GM12878 (cell line): ENCODE results near the gene PMIS2. TPM values are rescaled to one million over a fixed set of nuclear protein-coding genes. Genes with fewer than 3 reads are reported as not detected.

Experiments used
- ATAC-seq: fragments of 200-7000 bp; cut with Tn5 transposase; 3 replicates; pipeline ENCODE4 v1.9.1; 2020; ENCODE audit warnings: mild to moderate bottlenecking, moderate library complexity
- BruUV-seq: library from RNA; stranded (reverse); fragments of 400-500 nt; replicated peaks from 2 replicates; lab custom pipeline; 2021; lab: Mats Ljungman, UMichigan
- CTCF ChIA-PET: fragments of 300-600 bp; sonication (Branson Sonifier 250); formaldehyde crosslinking; extraction: SDS; loops from one replicate; lab custom pipeline; 2021; ENCODE audit warnings: inconsistent platforms; lab: Yijun Ruan, JAX
- POLR2A ChIA-PET: fragments of 350-600 bp; formaldehyde crosslinking; extraction: SDS; loops from one replicate; lab custom pipeline; 2021; ENCODE audit warnings: inconsistent platforms; lab: Charles Lee
- RAD21 ChIA-PET: fragments of 300-600 bp; sonication (Branson Sonifier 250); formaldehyde crosslinking; loops from one replicate; lab custom pipeline; 2023; ENCODE audit warnings: antibody characterized with exemption; ENCODE audit not compliant: unreplicated experiment; lab: Charles Lee
- SMC1A ChIA-PET: fragments of 300-600 bp; sonication (Branson Sonifier 250); formaldehyde crosslinking; loops from one replicate; lab custom pipeline; 2023; ENCODE audit not compliant: unreplicated experiment, uncharacterized antibody; lab: Charles Lee
- DNase-seq: peaks from one replicate; pipeline ENCODE4 v3.0.0-alpha.2; 2011; ENCODE audit warnings: low read depth, low spot score
- FAIRE-seq: peaks from 3 replicates; lab custom pipeline; 2011; peaks lifted over from hg19 to GRCh38; lab: Jason Lieb, UNC
- H2AFZ ChIP-seq: 2 replicates; pipeline ENCODE4 v1.6.0; 2011; ENCODE audit warnings: low read depth, low read length, control low read depth; ENCODE audit not compliant: control insufficient read depth
- H3K27ac ChIP-seq: 2 replicates; pipeline ENCODE4 v1.5.1; 2011; ENCODE audit warnings: control low read depth; ENCODE audit not compliant: control insufficient read depth, insufficient read depth
- H3K27me3 ChIP-seq, 2 experiments: replicated peaks in 1 of 2; 2 replicates each; pipeline versions ENCODE4 v1.6.0 to v1.6.1; 2011; ENCODE audit warnings: low read length in 1 of 2; ENCODE audit not compliant: control insufficient read depth in 2 of 2, insufficient read depth in 2 of 2
- H3K36me3 ChIP-seq, 2 experiments: 2 replicates each; pipeline ENCODE4 v1.5.1; 2011; ENCODE audit warnings: low read length in 1 of 2; ENCODE audit not compliant: control insufficient read depth in 2 of 2, insufficient read depth in 2 of 2
- H3K4me1 ChIP-seq: 2 replicates; pipeline ENCODE4 v1.6.1; 2011; ENCODE audit warnings: mild to moderate bottlenecking, low read length, moderate library complexity, mixed read lengths; ENCODE audit not compliant: control insufficient read depth, insufficient read depth
- H3K4me2 ChIP-seq: 2 replicates; pipeline ENCODE4 v1.6.0; 2011; ENCODE audit warnings: control low read depth; ENCODE audit not compliant: control insufficient read depth, insufficient read depth
- H3K4me3 ChIP-seq: fragments of 200-600 bp; sonication (generic); 2 replicates; pipeline ENCODE4 v1.5.1; 2016
- H3K79me2 ChIP-seq: 2 replicates; pipeline ENCODE4 v1.6.0; 2011; ENCODE audit warnings: low read length; ENCODE audit not compliant: control insufficient read depth, insufficient read depth
- H3K9ac ChIP-seq: 2 replicates; pipeline ENCODE4 v1.8.0; 2011; ENCODE audit warnings: low read length, control low read depth, mixed read lengths; ENCODE audit not compliant: control insufficient read depth, insufficient read depth
- H3K9me3 ChIP-seq: replicated peaks from 3 replicates; pipeline ENCODE4 v1.5.1; 2011; ENCODE audit warnings: mild to moderate bottlenecking, low read length; ENCODE audit not compliant: control insufficient read depth, insufficient read depth
- H4K20me1 ChIP-seq: 2 replicates; pipeline ENCODE4 v1.6.0; 2011; ENCODE audit not compliant: control insufficient read depth, insufficient read depth
- DPF2 ChIP-seq: fragments of 450-650 bp; IDR thresholded peaks from 2 replicates; pipeline ENCODE4 v1.6.1; 2017; ENCODE audit warnings: mild to moderate bottlenecking
- ELK1 ChIP-seq: IDR thresholded peaks from 2 replicates; pipeline ENCODE4 v1.6.1; 2012; ENCODE audit warnings: low read depth, low read length, improper control_type of control experiment
- ESRRA ChIP-seq: IDR thresholded peaks from 2 replicates; pipeline ENCODE4 v1.6.1; 2012; ENCODE audit warnings: mild to moderate bottlenecking, low read length, improper control_type of control experiment
- FOXK2 ChIP-seq: fragments of 450-650 bp; IDR thresholded peaks from 2 replicates; pipeline ENCODE4 v1.6.1; 2017; ENCODE audit warnings: mild to moderate bottlenecking, moderate library complexity
- GATAD2B ChIP-seq: fragments of 450-650 bp; conservative IDR thresholded peaks from 2 replicates; pipeline ENCODE4 v1.6.1; 2017; ENCODE audit warnings: low read depth, mild to moderate bottlenecking, moderate library complexity
- LARP7 ChIP-seq: fragments of 450-650 bp; IDR thresholded peaks from 2 replicates; pipeline ENCODE4 v1.6.1; 2017; ENCODE audit warnings: mild to moderate bottlenecking
- MYB ChIP-seq: fragments of 150-350 bp; IDR thresholded peaks from 2 replicates; pipeline ENCODE4 v1.6.1; 2014; ENCODE audit warnings: mild to moderate bottlenecking, low read depth, low read length, borderline replicate concordance
- NR2F1 ChIP-seq: fragments of 450-650 bp; conservative IDR thresholded peaks from 2 replicates; pipeline ENCODE4 v1.6.1; 2017; ENCODE audit warnings: mild to moderate bottlenecking
- RELB ChIP-seq: fragments of 450-650 bp; IDR thresholded peaks from 2 replicates; pipeline ENCODE4 v1.6.1; 2017; ENCODE audit warnings: low read depth, mild to moderate bottlenecking, moderate library complexity
- SIN3A ChIP-seq: IDR thresholded peaks from 2 replicates; pipeline ENCODE4 v1.6.1; 2012; ENCODE audit warnings: low read depth, low read length, improper control_type of control experiment
- SMAD5 ChIP-seq: IDR thresholded peaks from 2 replicates; pipeline ENCODE4 v1.6.1; 2016; ENCODE audit warnings: antibody characterized with exemption, low read depth
- SUZ12 ChIP-seq: fragments of 200-600 bp; sonication (generic); IDR thresholded peaks from one replicate; pipeline ENCODE4 v1.6.1; 2018; ENCODE audit warnings: antibody characterized with exemption, mild to moderate bottlenecking; ENCODE audit not compliant: unreplicated experiment
- TARDBP ChIP-seq: IDR thresholded peaks from 2 replicates; pipeline ENCODE4 v1.6.1; 2016; ENCODE audit warnings: borderline replicate concordance
- USF2 ChIP-seq: IDR thresholded peaks from 2 replicates; pipeline ENCODE4 v1.6.1; 2011; ENCODE audit warnings: low read depth, low read length, improper control_type of control experiment, borderline replicate concordance
- ZNF687 ChIP-seq: fragments of 450-650 bp; IDR thresholded peaks from 2 replicates; pipeline ENCODE4 v1.6.1; 2017; ENCODE audit warnings: mild to moderate bottlenecking, moderate library complexity
- WGBS: methylation state at CpG from one replicate; pipeline ENCODE4 v1.1.6; 2016; ENCODE audit warnings: low lambda C conversion rate; ENCODE audit not compliant: insufficient replicate concordance, insufficient coverage; ENCODE audit errors: missing lambda C conversion rate; 5-methylcytosine and 5-hydroxymethylcytosine counted together
- in situ Hi-C: fragments of 300-500 bp; cut with MboI; formaldehyde crosslinking; loops from 9 replicates; pipeline ENCODE4 v1.14.3; 2018; ENCODE audit warnings: mixed read lengths
- intact Hi-C: fragments of 100-400 bp; cut with micrococcal nuclease; formaldehyde crosslinking; loops from one replicate; pipeline ENCODE4 v1.14.2; 2022; ENCODE audit not compliant: unreplicated experiment
- polyA plus RNA-seq, 11 experiments: library from polyadenylated mRNA; depleted of rRNA in 4 of 11; unstranded in 6 of 11; stranded (reverse) in 5 of 11; fragments of >200 nt; fragmentation: Nextera tagmentation in 4 of 11; fragmentation: Illumina TruSeq in 1 of 11; extraction: Ambion mirVana in 4 of 11; extraction: Trizol in 1 of 11; gene quantifications; 1 replicate in 1 of 11; 2 replicates in 10 of 11; pipeline versions ENCODE4 v1.2.1 to v1.2.3, GENCODE V29; 2011 to 2016; ENCODE audit warnings: inconsistent platforms in 2 of 11, missing spikeins in 2 of 11, low read depth in 1 of 11
- total RNA-seq, 4 experiments: library from RNA; depleted of rRNA in 3 of 4; stranded (reverse); fragments of >200 nt in 3 of 4; fragmentation: Illumina TruSeq in 1 of 4; extraction: Trizol in 1 of 4; gene quantifications; 2 replicates each; pipeline versions ENCODE4 v1.2.1 to v1.2.3, GENCODE V29; 2013 to 2021

Gene PMIS2
- total and polyA plus RNA-seq, 10 of the 15 experiments (the other 5 are each of a cell fraction or from before 2014, with no cell fraction given), result not detected

GRCh38 chr19:35545001-35545854 is 40.7 kb upstream of the PMIS2 start, which contains the start of gene TMEM147:
TSS of gene TMEM147 (plus strand) at chr19:35545626. CDS start at chr19:35545740, 114 bp downstream.
- BruUV-seq, result TSS peak; percentile 86
- TF ChIP-seq SIN3A (peak; percentile 74; the same call in 1 of the 2 replicates), USF2 (peak; percentile 61), NR2F1 (peak; percentile 30; the same call in 1 of the 2 replicates), ZNF687 (peak; percentile 53; the same call in 1 of the 2 replicates), GATAD2B (peak; percentile 89), MYB (no peak), LARP7 (peak; percentile 83), SUZ12 (no peak), FOXK2 (no peak), SMAD5 (0 out of 2 replicates have a peak, but pooled peaks have one; percentile 64), ESRRA (no peak), DPF2 (peak; percentile 66; the same call in 1 of the 2 replicates), RELB (0 out of 2 replicates have a peak, but pooled peaks have one; percentile 45), ELK1 (peak; percentile 86; the same call in 1 of the 2 replicates), TARDBP (peak; percentile 89)

More at GRCh38 chr19:35545001-35545854, 40.7 kb upstream of the PMIS2 start, which contains the start of gene TMEM147:
- RAD21 ChIA-PET, result interaction anchor here (1.0 to 1.5 kb wide), 2 partner anchors 35 to 67 kb away, joined by 3 to 5 read pairs; partner anchors contain the start of gene HAUS5
- Histone ChIP-seq H3K27ac (peak within 1 kb of the TSS; percentile 86), H2AFZ (peak within 1 kb of the TSS; percentile 91), H3K9me3 (no peaks in the 10 kb centered on the region), H3K4me3 (peak within 1 kb of the TSS; percentile 77), H4K20me1 (no peaks in the 10 kb centered on the region), H3K4me1 (peaks cover 22% of the 10 kb centered on the region), H3K27me3 (no peaks in the 10 kb centered on the region), H3K79me2 (peaks cover 18% of the 10 kb centered on the region), H3K4me2 (peak within 1 kb of the TSS; percentile 100), H3K9ac (peak within 1 kb of the TSS; percentile 97), H3K36me3 (peaks cover 0 to 2% of the 10 kb centered on the region in 2 experiments; a peak in 2 of 4 replicates)
- in situ Hi-C loops, result no loop called here
- CTCF ChIA-PET, result interaction anchor here (1.0 to 2.7 kb wide), 5 partner anchors 36 to 116 kb away, joined by 3 to 24 read pairs (median 4); no protein-coding TSS in a partner anchor
- intact Hi-C loops, result loop anchor here (2.0 to 5.0 kb wide), 3 partner anchors 34 to 387 kb away; partner anchors contain the start of gene HAUS5
- FAIRE-seq, result no peak
- POLR2A ChIA-PET, result interaction anchor here (0.5 to 1.5 kb wide), 2 partner anchors 35 to 36 kb away, joined by 3 read pairs; no protein-coding TSS in a partner anchor
- no peak for DNase-seq
- ATAC-seq, result peak; percentile 95
- WGBS, result under 1% methylated on average over 62 of the region's 85 CpGs
- SMC1A ChIA-PET, result interaction anchor here (0.6 to 1.1 kb wide), 6 partner anchors 11 to 404 kb away, joined by 3 to 4 read pairs (median 3); partner anchors contain the start of gene HAUS5
